GM18858 (cell line): ENCODE measurements around the gene ASS1.

Experiments used
- ATAC-seq: cut with Tn5 transposase; IDR thresholded peaks from one replicate; pipeline ENCODE4 v1.9.1; 2021; ENCODE audit not compliant: unreplicated experiment

The ASS1 gene

GRCh38 chr9:130471411-130472183 is 26.8 kb downstream of the ASS1 start:
- no peak for ATAC-seq

GRCh38 chr9:130472184-130472705 is 27.5 kb downstream of the ASS1 start:
- no peak for ATAC-seq

- ATAC-seq: no peak
Measured at GRCh38 chr9:130473009-130473408, 28.2 kb downstream of the ASS1 start.

GRCh38 chr9:130473566-130473965 is 28.8 kb downstream of the ASS1 start:
- no peak for ATAC-seq

- ATAC-seq: no peak
Measured at GRCh38 chr9:130474106-130474505, 29.3 kb downstream of the ASS1 start.

- ATAC-seq: no peak
Measured at GRCh38 chr9:130476151-130476730, 31.5 kb downstream of the ASS1 start.

GRCh38 chr9:130477564-130477963 is 32.8 kb downstream of the ASS1 start:
- no peak for ATAC-seq

GRCh38 chr9:130478152-130478551 is 33.4 kb downstream of the ASS1 start:
- ATAC-seq: no peak

- no peak for ATAC-seq
Measured at GRCh38 chr9:130478736-130479575, 34.2 kb downstream of the ASS1 start.

- no peak for ATAC-seq
Measured at GRCh38 chr9:130479587-130479986, 34.8 kb downstream of the ASS1 start.

- ATAC-seq: no peak
Measured at GRCh38 chr9:130480673-130481072, 35.9 kb downstream of the ASS1 start.

- no peak for ATAC-seq
Measured at GRCh38 chr9:130482463-130482862, 37.7 kb downstream of the ASS1 start.

- no peak for ATAC-seq
Measured at GRCh38 chr9:130483371-130483971, 38.7 kb downstream of the ASS1 start.

- no peak for ATAC-seq
Measured at GRCh38 chr9:130484362-130485072, 39.8 kb downstream of the ASS1 start.

- ATAC-seq: no peak
Measured at GRCh38 chr9:130486103-130486502, 41.3 kb downstream of the ASS1 start.

- no peak for ATAC-seq
Measured at GRCh38 chr9:130487500-130487899, 42.7 kb downstream of the ASS1 start.

GRCh38 chr9:130488621-130489330 is 44.0 kb downstream of the ASS1 start:
- no peak for ATAC-seq

- ATAC-seq: no peak
Measured at GRCh38 chr9:130490981-130491380, 46.2 kb downstream of the ASS1 start.

GRCh38 chr9:130491830-130492482 is 47.2 kb downstream of the ASS1 start:
- no peak for ATAC-seq
